Measurements from ENCODE around the gene PANX3.

Gene PANX3

GRCh38 chr11:124612567-124613246 is 1.5 kb downstream of the PANX3 start:
- DNase-seq (ENCODE audit: extremely low read depth in 1 of 2, low read depth in 1 of 2): no peak

- no peak for DNase-seq (ENCODE audit: extremely low read depth in 1 of 2, low read depth in 1 of 2)
Observed at GRCh38 chr11:124618863-124619262, 7.6 kb downstream of the PANX3 start.

GRCh38 chr11:124622531-124623451 is 11.6 kb downstream of the PANX3 start, which contains the start of gene TBRG1:
TBRG1 (plus strand) TSS chr11:124622864; CDS start chr11:124623084, 220 bp downstream.
- peak; percentile 54 to 69 for DNase-seq (ENCODE audit: extremely low read depth in 1 of 2, low read depth in 1 of 2)

- DNase-seq (ENCODE audit: extremely low read depth in 1 of 2, low read depth in 1 of 2): no peak
Observed at GRCh38 chr11:124623861-124624525, 12.8 kb downstream of the PANX3 start.

- no peak for DNase-seq (ENCODE audit: extremely low read depth in 1 of 2, low read depth in 1 of 2)
Observed at GRCh38 chr11:124625504-124626168, 14.4 kb downstream of the PANX3 start.

- no peak for DNase-seq (ENCODE audit: extremely low read depth in 1 of 2, low read depth in 1 of 2)
Observed at GRCh38 chr11:124627546-124627945, 16.3 kb downstream of the PANX3 start.

GRCh38 chr11:124629961-124630360 is 18.7 kb downstream of the PANX3 start:
- no peak for DNase-seq (ENCODE audit: extremely low read depth in 1 of 2, low read depth in 1 of 2)

- no peak for DNase-seq (ENCODE audit: extremely low read depth in 1 of 2, low read depth in 1 of 2)
Observed at GRCh38 chr11:124633355-124633754, 22.1 kb downstream of the PANX3 start.

- no peak for DNase-seq (ENCODE audit: extremely low read depth in 1 of 2, low read depth in 1 of 2)
Observed at GRCh38 chr11:124635932-124636331, 24.7 kb downstream of the PANX3 start.

GRCh38 chr11:124638500-124638899 is 27.3 kb downstream of the PANX3 start:
- no peak for DNase-seq (ENCODE audit: extremely low read depth in 1 of 2, low read depth in 1 of 2)

- DNase-seq (ENCODE audit: extremely low read depth in 1 of 2, low read depth in 1 of 2): no peak
Observed at GRCh38 chr11:124639186-124639585, 28.0 kb downstream of the PANX3 start.

GRCh38 chr11:124640666-124641065 is 29.4 kb downstream of the PANX3 start:
- DNase-seq (ENCODE audit: extremely low read depth in 1 of 2, low read depth in 1 of 2): no peak

GRCh38 chr11:124642628-124643027 is 31.4 kb downstream of the PANX3 start:
- no peak for DNase-seq (ENCODE audit: extremely low read depth in 1 of 2, low read depth in 1 of 2)

GRCh38 chr11:124643042-124643604 is 31.9 kb downstream of the PANX3 start:
- DNase-seq (ENCODE audit: extremely low read depth in 1 of 2, low read depth in 1 of 2): no peak

GRCh38 chr11:124643605-124644425 is 32.6 kb downstream of the PANX3 start:
- DNase-seq (ENCODE audit: extremely low read depth in 1 of 2, low read depth in 1 of 2): no peak

GRCh38 chr11:124644426-124645280 is 33.4 kb downstream of the PANX3 start:
- no peak for DNase-seq (ENCODE audit: extremely low read depth in 1 of 2, low read depth in 1 of 2)

- no peak for DNase-seq (ENCODE audit: extremely low read depth in 1 of 2, low read depth in 1 of 2)
Observed at GRCh38 chr11:124646148-124646547, 34.9 kb downstream of the PANX3 start.

- DNase-seq (ENCODE audit: extremely low read depth in 1 of 2, low read depth in 1 of 2): no peak
Observed at GRCh38 chr11:124648610-124649009, 37.4 kb downstream of the PANX3 start.

Measured in activated CD8-positive, alpha-beta memory T cell treated with anti-CD3 and anti-CD28 coated beads for 1 hour (primary cell).